K562 (cell line): Measurements from ENCODE around the gene KRT72. TPM values are rescaled to one million over a fixed set of nuclear protein-coding genes. Genes with fewer than 3 reads are reported as not detected.

ENCODE experiments used
- ATAC-seq: fragments of 200-7000 bp; cut with Tn5 transposase; 3 replicates; pipeline ENCODE4 v1.9.1; 2020; ENCODE audit warnings: moderate library complexity
- BruUV-seq: library from RNA; stranded (reverse); fragments of 400-500 nt; replicated peaks from 2 replicates; lab custom pipeline; 2021; lab: Mats Ljungman, UMichigan
- CTCF ChIA-PET: fragments of 300-600 bp; formaldehyde crosslinking; extraction: SDS; loops from one replicate; lab custom pipeline; 2021; ENCODE audit warnings: low intra/inter-chr PET ratio; lab: Yijun Ruan, JAX
- POLR2A ChIA-PET: fragments of 300-600, 350-650 bp; sonication (Branson Sonifier 250); formaldehyde crosslinking; extraction: SDS; loops from one replicate; lab custom pipeline; 2021; ENCODE audit warnings: antibody characterized with exemption, inconsistent platforms; lab: Yijun Ruan, JAX
- DNase-seq, 4 experiments: peaks; one replicate each; pipeline versions ENCODE4 v3.0.0 to v3.0.0-alpha.2; 2011 to 2018; ENCODE audit warnings: low spot score in 3 of 4, mixed read lengths in 3 of 4; ENCODE audit errors: extremely low read depth in 1 of 4
- FAIRE-seq: peaks from 2 replicates; lab custom pipeline; 2011; peaks lifted over from hg19 to GRCh38; lab: Jason Lieb, UNC
- H2AFZ ChIP-seq: 2 replicates; pipeline ENCODE4 v1.6.0; 2011; ENCODE audit warnings: low read depth, low read length, control low read depth, inconsistent platforms
- H3K27ac ChIP-seq: fragments of 200-600 bp; 3 replicates; pipeline ENCODE4 v1.8.0; 2011; ENCODE audit warnings: low read depth, mild to moderate bottlenecking, control low read depth, inconsistent platforms, low read length, moderate library complexity, mixed read lengths; ENCODE audit errors: extremely low read depth
- H3K27me3 ChIP-seq, 2 experiments: fragments of 300-600 bp in 1 of 2; 2 replicates in 1 of 2; 3 replicates in 1 of 2; pipeline versions ENCODE4 v1.6.0 to v1.8.0; 2011; ENCODE audit warnings: inconsistent platforms in 2 of 2, low read length in 2 of 2, mild to moderate bottlenecking in 1 of 2, mixed read lengths in 1 of 2, moderate library complexity in 1 of 2; ENCODE audit not compliant: control insufficient read depth in 2 of 2, insufficient read depth in 2 of 2
- H3K36me3 ChIP-seq: fragments of 300-600 bp; 3 replicates; pipeline ENCODE4 v1.8.0; 2011; ENCODE audit warnings: mild to moderate bottlenecking, low read length, inconsistent platforms; ENCODE audit not compliant: control insufficient read depth, insufficient read depth
- H3K4me1 ChIP-seq, 2 experiments: fragments of 200-600 bp in 1 of 2; replicated peaks in 1 of 2; 2 replicates in 1 of 2; 3 replicates in 1 of 2; pipeline versions ENCODE4 v1.5.1 to v1.8.0; 2011; ENCODE audit warnings: inconsistent platforms in 2 of 2, low read length in 2 of 2, mild to moderate bottlenecking in 1 of 2, mixed read lengths in 1 of 2, moderate library complexity in 1 of 2; ENCODE audit not compliant: control insufficient read depth in 2 of 2, insufficient read depth in 2 of 2
- H3K4me2 ChIP-seq: 2 replicates; pipeline ENCODE4 v1.6.1; 2011; ENCODE audit warnings: low read length, control low read depth, inconsistent platforms, mixed read lengths; ENCODE audit not compliant: insufficient read depth
- H3K4me3 ChIP-seq: fragments of 200-600 bp; sonication (generic), shearing (Covaris generic); 2 replicates; pipeline ENCODE4 v1.5.1; 2016; ENCODE audit warnings: control low read depth, inconsistent platforms
- H3K79me2 ChIP-seq: fragments of 200-600 bp; 3 replicates; pipeline ENCODE4 v1.8.0; 2011; ENCODE audit warnings: low read length, inconsistent platforms; ENCODE audit not compliant: control insufficient read depth, insufficient read depth
- H3K9ac ChIP-seq, 2 experiments: 2 replicates each; pipeline versions ENCODE4 v1.6.0 to v1.6.1; 2011; ENCODE audit warnings: low read depth in 2 of 2, low read length in 2 of 2, control low read depth in 1 of 2, inconsistent platforms in 1 of 2, mild to moderate bottlenecking in 1 of 2, mixed read lengths in 1 of 2; ENCODE audit not compliant: insufficient read depth in 1 of 2
- H3K9me1 ChIP-seq: one replicate; pipeline ENCODE4 v1.6.0; 2011; ENCODE audit warnings: inconsistent platforms, mild to moderate bottlenecking, low read length, moderate library complexity; ENCODE audit not compliant: control insufficient read depth, insufficient read depth
- H3K9me3 ChIP-seq: replicated peaks from 2 replicates; pipeline ENCODE4 v1.5.1; 2011; ENCODE audit warnings: low read depth, low read length, inconsistent platforms; ENCODE audit not compliant: control insufficient read depth, insufficient read depth
- H4K20me1 ChIP-seq: replicated peaks from 2 replicates; pipeline ENCODE4 v1.6.1; 2011; ENCODE audit warnings: low read length, inconsistent platforms, mixed read lengths; ENCODE audit not compliant: control insufficient read depth, insufficient read depth
- CBFA2T2 ChIP-seq: fragments of 450-650 bp; conservative IDR thresholded peaks from 2 replicates; pipeline ENCODE4 v1.6.1; 2017; ENCODE audit warnings: mild to moderate bottlenecking
- CXXC5 ChIP-seq: fragments of 250-450 bp; sonication (Bioruptor Pico); IDR thresholded peaks from 2 replicates; pipeline ENCODE4 v1.8.0; 2022; ENCODE audit warnings: inconsistent platforms, mild to moderate bottlenecking, moderate library complexity
- DDX20 ChIP-seq: fragments of 450-650 bp; IDR thresholded peaks from 2 replicates; pipeline ENCODE4 v1.6.1; 2016; ENCODE audit warnings: missing genetic modification characterization, low read depth, mild to moderate bottlenecking, missing compliant biosample characterization, moderate library complexity
- ETV6 ChIP-seq, 3 experiments: fragments of 150-350 bp in 1 of 3; sonication (generic) in 1 of 3; formaldehyde crosslinking in 1 of 3; IDR thresholded peaks; 2 replicates each; pipeline versions ENCODE4 v1.6.1 to v1.8.0; 2014 to 2022; ENCODE audit warnings: borderline replicate concordance in 2 of 3, low read depth in 2 of 3, antibody characterized with exemption in 1 of 3, low read length in 1 of 3, mild to moderate bottlenecking in 1 of 3, missing genetic modification reagents in 1 of 3
- FIP1L1 ChIP-seq: fragments of 200-400 bp; formaldehyde crosslinking; IDR thresholded peaks from 2 replicates; pipeline ENCODE4 v1.6.1; 2018; ENCODE audit warnings: mild to moderate bottlenecking, low read depth, low read length; ENCODE audit not compliant: poor library complexity, severe bottlenecking
- GATA2 ChIP-seq: sonication (generic); formaldehyde crosslinking; IDR thresholded peaks from 2 replicates; pipeline ENCODE4 v1.4.0; 2020; ENCODE audit warnings: mild to moderate bottlenecking, missing genetic modification reagents
- ILF3 ChIP-seq: fragments of 450-650 bp; IDR thresholded peaks from 2 replicates; pipeline ENCODE4 v1.6.1; 2018; ENCODE audit warnings: antibody characterized with exemption, mild to moderate bottlenecking, moderate library complexity, borderline replicate concordance
- NCOR1 ChIP-seq: fragments of 450-650 bp; IDR thresholded peaks from 2 replicates; pipeline ENCODE4 v1.6.1; 2016; ENCODE audit warnings: mild to moderate bottlenecking, moderate library complexity
- PHF21A ChIP-seq: fragments of 450-650 bp; IDR thresholded peaks from 2 replicates; pipeline ENCODE4 v1.6.1; 2017; ENCODE audit warnings: low read depth, borderline replicate concordance
- RBBP5 ChIP-seq: fragments of 200-600 bp; sonication (generic); IDR thresholded peaks from 2 replicates; pipeline ENCODE4 v1.6.1; 2012; ENCODE audit warnings: borderline replicate concordance, mild to moderate bottlenecking, low read length, control low read depth, inconsistent platforms; ENCODE audit not compliant: insufficient read depth, poor library complexity, severe bottlenecking
- SLC30A9 ChIP-seq: fragments of 250-450 bp; sonication (Bioruptor Pico); IDR thresholded peaks from 2 replicates; pipeline ENCODE4 v1.8.0; 2022; ENCODE audit warnings: mild to moderate bottlenecking, moderate library complexity
- SNIP1 ChIP-seq: fragments of 450-650 bp; IDR thresholded peaks from 2 replicates; pipeline ENCODE4 v1.7.1; 2017; ENCODE audit warnings: low read depth, mild to moderate bottlenecking
- ZBTB8A ChIP-seq: fragments of 450-650 bp; IDR thresholded peaks from 2 replicates; pipeline ENCODE4 v1.6.1; 2018; ENCODE audit warnings: mild to moderate bottlenecking, moderate library complexity; ENCODE audit not compliant: partially characterized antibody
- ZFP36 ChIP-seq: fragments of 150-350 bp; IDR thresholded peaks from 2 replicates; pipeline ENCODE4 v1.6.1; 2018; ENCODE audit warnings: low read length, low read depth; ENCODE audit not compliant: partially characterized antibody
- ZNF133 ChIP-seq: fragments of 250-450 bp; sonication (Bioruptor Pico); IDR thresholded peaks from 2 replicates; pipeline ENCODE4 v1.4.0; 2020; ENCODE audit warnings: mild to moderate bottlenecking
- WGBS: fragments of 100-300 bp; shearing (Covaris generic); methylation state at CpG from one replicate; pipeline ENCODE4 v1.1.6; 2016; ENCODE audit warnings: low coverage, mixed read lengths; ENCODE audit not compliant: insufficient coverage; ENCODE audit errors: missing lambda C conversion rate; 5-methylcytosine and 5-hydroxymethylcytosine counted together
- in situ Hi-C: fragments of 300-500 bp; cut with MboI; formaldehyde crosslinking; loops from 4 replicates; pipeline ENCODE4 v1.15.0; 2018; ENCODE audit warnings: inconsistent platforms, mixed read lengths
- intact Hi-C: fragments of 100-400 bp; cut with micrococcal nuclease; formaldehyde crosslinking; loops from 2 replicates; pipeline ENCODE4 v1.14.2; 2022
- polyA plus RNA-seq, 8 experiments: library from polyadenylated mRNA; depleted of rRNA in 4 of 8; stranded (reverse) in 5 of 8; unstranded in 3 of 8; fragments of >200 nt; fragmentation: Nextera tagmentation in 2 of 8; fragmentation: Illumina TruSeq in 1 of 8; extraction: Ambion mirVana in 2 of 8; extraction: Trizol in 1 of 8; gene quantifications; 2 replicates each; pipeline versions ENCODE4 v1.2.1 to v1.2.3, GENCODE V29; 2011 to 2014; ENCODE audit warnings: inconsistent platforms in 1 of 8, missing spikeins in 1 of 8
- total RNA-seq, 7 experiments: library from RNA; depleted of rRNA in 6 of 7; stranded (reverse); fragments of >200 nt in 6 of 7; fragmentation: Illumina TruSeq in 2 of 7; extraction: Trizol in 2 of 7; gene quantifications; 2 replicates each; pipeline versions ENCODE4 v1.2.1 to v1.2.3, GENCODE V29; 2011 to 2021; ENCODE audit warnings: low replicate concordance in 1 of 7
- TF ChIP-seq, protein P1 (sequence below): sonication (generic); formaldehyde crosslinking; IDR thresholded peaks from 2 replicates; pipeline ENCODE4 v1.4.0; 2020; ENCODE audit warnings: mild to moderate bottlenecking, missing genetic modification reagents
- TF ChIP-seq, protein P2 (sequence below): IDR thresholded peaks from 2 replicates; pipeline ENCODE4 v1.6.1; 2014; ENCODE audit warnings: antibody characterized with exemption

Gene KRT72
- total and polyA plus RNA-seq, 9 of the 15 experiments (the other 6 are each of a cell fraction or from before 2014, with no cell fraction given), result not detected

DNA sequence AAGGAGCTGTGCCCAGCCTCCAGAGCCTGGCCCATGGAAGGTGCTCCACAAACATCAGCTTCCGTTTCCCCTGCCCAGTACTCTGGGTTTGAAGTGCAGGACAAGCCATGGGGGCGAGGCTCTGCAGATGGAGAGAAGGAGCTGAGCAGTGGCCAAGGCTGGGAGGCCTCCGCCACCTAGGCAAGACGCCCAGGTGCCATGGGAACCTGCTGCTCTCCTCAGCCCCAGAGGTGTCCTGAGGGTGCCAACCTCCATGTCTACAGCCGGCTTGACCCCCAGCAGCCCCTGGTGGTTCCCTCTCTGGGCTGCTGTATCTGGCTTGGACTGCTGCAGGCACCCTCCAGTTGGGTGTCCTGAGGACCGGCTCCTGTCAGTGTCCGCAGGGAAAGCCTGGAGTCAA is 60.7 kb downstream of the KRT72 start:
- H3K79me2 ChIP-seq, result no peaks in the 10 kb centered on the region
- no TSS peak for BruUV-seq
- peaks cover 4 to 17% of the 10 kb centered on the region in 2 experiments; a peak in 2 of 5 replicates for H3K27me3 ChIP-seq
- peaks cover 2% of the 10 kb centered on the region; the same call in 1 of the 2 replicates for H4K20me1 ChIP-seq
- no peak for TF ChIP-seq GATA2 (CRISPR knock-in tag)
- TF ChIP-seq DDX20 (tag), result no peak
- TF ChIP-seq ZFP36, result no peak
- TF ChIP-seq ZNF133, result no peak
- no peak for TF ChIP-seq FIP1L1
- TF ChIP-seq, protein P1, sequence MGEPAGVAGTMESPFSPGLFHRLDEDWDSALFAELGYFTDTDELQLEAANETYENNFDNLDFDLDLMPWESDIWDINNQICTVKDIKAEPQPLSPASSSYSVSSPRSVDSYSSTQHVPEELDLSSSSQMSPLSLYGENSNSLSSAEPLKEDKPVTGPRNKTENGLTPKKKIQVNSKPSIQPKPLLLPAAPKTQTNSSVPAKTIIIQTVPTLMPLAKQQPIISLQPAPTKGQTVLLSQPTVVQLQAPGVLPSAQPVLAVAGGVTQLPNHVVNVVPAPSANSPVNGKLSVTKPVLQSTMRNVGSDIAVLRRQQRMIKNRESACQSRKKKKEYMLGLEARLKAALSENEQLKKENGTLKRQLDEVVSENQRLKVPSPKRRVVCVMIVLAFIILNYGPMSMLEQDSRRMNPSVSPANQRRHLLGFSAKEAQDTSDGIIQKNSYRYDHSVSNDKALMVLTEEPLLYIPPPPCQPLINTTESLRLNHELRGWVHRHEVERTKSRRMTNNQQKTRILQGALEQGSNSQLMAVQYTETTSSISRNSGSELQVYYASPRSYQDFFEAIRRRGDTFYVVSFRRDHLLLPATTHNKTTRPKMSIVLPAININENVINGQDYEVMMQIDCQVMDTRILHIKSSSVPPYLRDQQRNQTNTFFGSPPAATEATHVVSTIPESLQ, result no peak
- no peak for TF ChIP-seq SLC30A9 (CRISPR knock-in tag)
- TF ChIP-seq, protein P2, sequence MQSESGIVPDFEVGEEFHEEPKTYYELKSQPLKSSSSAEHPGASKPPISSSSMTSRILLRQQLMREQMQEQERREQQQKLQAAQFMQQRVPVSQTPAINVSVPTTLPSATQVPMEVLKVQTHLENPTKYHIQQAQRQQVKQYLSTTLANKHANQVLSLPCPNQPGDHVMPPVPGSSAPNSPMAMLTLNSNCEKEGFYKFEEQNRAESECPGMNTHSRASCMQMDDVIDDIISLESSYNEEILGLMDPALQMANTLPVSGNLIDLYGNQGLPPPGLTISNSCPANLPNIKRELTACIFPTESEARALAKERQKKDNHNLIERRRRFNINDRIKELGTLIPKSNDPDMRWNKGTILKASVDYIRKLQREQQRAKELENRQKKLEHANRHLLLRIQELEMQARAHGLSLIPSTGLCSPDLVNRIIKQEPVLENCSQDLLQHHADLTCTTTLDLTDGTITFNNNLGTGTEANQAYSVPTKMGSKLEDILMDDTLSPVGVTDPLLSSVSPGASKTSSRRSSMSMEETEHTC, result no peak
- no peak for TF ChIP-seq SNIP1
- TF ChIP-seq ETV6 (IDR thresholded peaks at IDR 0.05; ENCODE audit: borderline replicate concordance in 1 of 2, low read depth in 2 of 2, low read length in 1 of 2), result no peak
- TF ChIP-seq ETV6 (CRISPR knock-in tag; IDR thresholded peaks at IDR 0.05; ENCODE audit: borderline replicate concordance), result no peak
- no peak for TF ChIP-seq CXXC5
- TF ChIP-seq ILF3, result no peak
- no peak for TF ChIP-seq CBFA2T2
- TF ChIP-seq RBBP5, result no peak
- TF ChIP-seq ZBTB8A, result no peak
- no peak for TF ChIP-seq PHF21A
- no peak for TF ChIP-seq NCOR1
- intact Hi-C loops, result no loop called here
- no peaks in the 10 kb centered on the region for H3K4me1 ChIP-seq
- no peak for FAIRE-seq
- H3K36me3 ChIP-seq, result no peaks in the 10 kb centered on the region
- H3K4me3 ChIP-seq, result no peak overlapping the region
- no peak overlapping the region for H3K27ac ChIP-seq
- H3K4me2 ChIP-seq, result no peak overlapping the region
- CTCF ChIA-PET, result no interaction called here
- POLR2A ChIA-PET, result no interaction called here
- H2AFZ ChIP-seq, result no peak overlapping the region
- no peaks in the 10 kb centered on the region for H3K9me3 ChIP-seq
- no peak for ATAC-seq
- H3K9me1 ChIP-seq, result no peaks in the 10 kb centered on the region
- no peak overlapping the region for H3K9ac ChIP-seq
- 0% methylated on average over 6 of the region's 7 CpGs for WGBS
- in situ Hi-C loops, result no loop called here
- no peak for DNase-seq
